Measurements from ENCODE around the gene ARFIP1.

The ARFIP1 gene

DNA sequence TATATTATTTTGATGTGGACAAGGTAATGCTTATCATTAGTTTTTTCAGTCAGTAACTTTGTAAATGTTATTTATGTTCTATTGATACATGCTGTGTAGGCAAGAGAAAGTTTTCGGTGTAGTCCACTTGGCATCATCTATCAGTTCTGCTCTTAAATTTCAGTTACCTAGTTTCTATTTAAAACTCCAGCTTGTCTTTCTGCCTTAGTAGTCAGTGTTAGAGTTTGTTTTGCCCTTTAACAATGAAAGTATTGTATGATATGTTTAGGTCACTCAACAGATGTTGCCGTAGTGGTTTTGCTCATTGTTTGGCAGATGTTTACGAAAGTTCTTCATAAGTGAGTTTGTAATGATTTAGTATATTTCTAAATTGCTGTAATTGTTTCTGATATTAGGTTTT, 121.5 kb downstream of the ARFIP1 start:
- DNase-seq, result no peak

DNA sequence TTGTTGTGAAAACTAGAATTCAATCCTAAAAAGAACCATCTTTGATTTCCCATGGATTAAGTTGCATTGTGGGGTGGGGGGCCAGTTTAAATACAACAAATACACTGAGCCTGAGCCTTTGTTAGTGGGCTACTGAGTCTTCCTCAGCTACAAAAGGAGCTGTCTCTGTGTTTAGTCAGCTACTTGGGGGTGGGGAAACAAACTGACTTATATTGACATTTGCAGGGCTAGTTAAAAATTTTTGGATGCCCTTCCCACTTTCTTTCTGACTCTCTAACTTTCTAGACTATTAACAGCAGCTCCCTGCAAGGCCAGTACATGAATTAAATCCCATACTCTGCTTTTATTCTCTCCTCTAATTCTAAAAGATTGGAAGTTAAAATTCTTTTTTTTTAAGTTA, 123.9 kb downstream of the ARFIP1 start:
- no peak for DNase-seq

DNA sequence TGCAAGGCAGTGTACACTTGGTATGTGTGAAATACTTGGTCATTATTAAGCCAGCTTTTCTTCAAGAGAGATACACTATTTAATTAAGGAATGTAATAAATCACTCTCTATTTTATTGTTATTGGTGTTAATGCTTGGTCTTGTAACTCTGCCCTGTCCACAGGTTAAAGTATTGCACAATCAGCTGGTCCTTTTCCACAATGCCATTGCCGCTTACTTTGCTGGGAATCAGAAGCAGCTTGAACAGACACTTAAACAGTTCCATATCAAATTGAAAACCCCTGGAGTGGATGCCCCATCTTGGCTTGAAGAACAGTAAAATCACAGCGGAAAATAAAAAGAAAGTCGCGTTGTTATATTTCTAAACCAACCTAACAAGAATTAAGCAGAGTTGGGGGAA, 130.1 kb downstream of the ARFIP1 start:
- DNase-seq, result peak; percentile 32

DNA sequence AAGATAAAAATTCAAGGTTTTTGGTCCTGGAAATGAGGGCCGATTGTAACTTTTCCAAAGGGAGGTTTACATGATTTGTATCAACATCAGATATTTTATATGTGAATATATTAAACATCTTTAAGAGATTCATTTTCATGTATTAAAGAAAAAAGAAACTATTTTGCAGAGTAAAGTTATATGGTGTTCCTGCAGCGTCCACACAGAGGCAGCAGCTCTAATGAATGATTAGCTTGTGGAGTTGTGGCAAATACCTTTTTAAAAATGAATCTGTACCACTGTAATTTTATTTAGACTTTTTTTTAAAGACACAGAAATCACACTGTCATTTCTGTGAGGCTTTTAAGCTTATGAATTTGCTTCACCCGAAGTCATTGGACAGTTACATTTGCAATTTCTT, 130.8 kb downstream of the ARFIP1 start:
- DNase-seq, result no peak

DNA sequence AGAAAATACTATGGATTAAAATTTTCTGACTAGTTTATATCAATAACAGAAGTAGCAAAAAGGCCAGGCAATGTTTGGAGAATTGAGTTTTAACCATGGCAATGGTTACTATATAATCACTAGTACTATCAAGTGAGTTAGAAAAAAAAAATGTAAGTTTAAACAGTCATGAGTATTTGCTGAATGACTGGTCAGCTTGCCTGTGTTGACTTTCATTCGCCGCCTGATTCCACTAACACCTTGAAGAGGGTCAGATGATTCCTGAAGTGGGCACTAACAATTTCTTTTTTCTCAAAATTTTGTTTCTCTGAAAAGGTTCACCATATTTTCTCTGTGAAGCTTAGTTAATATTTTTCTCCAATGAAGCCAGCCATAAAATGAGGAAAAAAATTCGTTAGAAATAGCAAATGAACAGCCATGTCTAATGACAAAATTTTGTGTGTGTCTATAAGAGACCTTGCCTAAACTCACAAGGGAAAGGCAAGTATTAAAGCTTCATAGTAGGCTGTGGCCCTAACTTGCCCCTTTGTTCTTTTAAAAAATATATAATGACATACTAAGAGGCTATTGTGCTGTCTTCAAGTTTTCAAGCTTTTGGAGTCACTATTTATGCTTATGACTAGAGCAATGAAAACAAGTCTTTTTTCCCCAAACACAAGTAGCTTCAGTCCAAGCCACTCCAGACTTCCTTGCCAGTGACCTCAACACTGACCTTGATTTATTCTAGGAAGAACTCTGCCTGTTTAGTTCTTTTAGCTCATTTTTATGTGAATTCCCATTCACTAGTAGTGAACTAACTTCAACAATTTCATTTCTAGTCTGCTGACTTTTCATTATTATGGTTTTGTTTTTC, 138.0 kb downstream of the ARFIP1 start:
- no peak for DNase-seq

DNA sequence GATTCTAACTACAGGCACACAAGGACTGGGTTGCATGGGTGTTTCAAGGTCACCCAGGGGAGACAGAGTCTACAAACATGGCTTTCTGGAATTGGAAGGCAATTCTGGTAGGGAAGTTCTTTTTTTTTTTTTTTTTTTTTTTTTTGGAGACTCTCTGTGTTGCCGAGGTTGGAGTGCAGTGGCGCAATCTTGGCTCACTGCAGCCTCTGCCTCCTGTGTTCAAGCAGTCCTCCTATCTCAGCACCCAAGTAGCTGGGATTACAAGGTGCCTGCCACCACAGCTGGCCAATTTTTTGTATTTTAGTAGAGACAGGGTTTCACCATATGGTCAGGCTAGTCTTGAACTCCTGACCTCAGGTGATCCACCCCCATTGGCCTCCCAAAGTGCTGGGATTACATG, 140.1 kb downstream of the ARFIP1 start:
- DNase-seq, result no peak

DNA sequence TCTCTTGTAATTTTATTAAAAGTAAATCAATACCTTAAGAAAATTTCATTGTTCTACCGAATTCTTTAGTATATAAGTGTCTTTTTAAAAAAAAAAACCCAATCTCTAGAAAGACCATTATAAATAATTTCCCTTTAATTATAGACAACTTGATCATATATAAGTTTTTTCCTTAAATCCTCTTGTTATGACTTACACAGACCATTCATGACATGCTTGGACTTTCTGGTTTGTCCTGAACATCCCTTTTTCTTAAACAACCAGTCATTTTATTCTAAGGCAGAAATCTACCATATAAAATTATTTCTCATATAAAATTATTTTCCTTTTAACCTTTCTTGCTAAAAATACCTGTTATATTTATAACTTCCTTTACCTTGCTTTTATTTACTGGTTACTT, 141.0 kb downstream of the ARFIP1 start:
- peak; percentile 34 for DNase-seq

DNA sequence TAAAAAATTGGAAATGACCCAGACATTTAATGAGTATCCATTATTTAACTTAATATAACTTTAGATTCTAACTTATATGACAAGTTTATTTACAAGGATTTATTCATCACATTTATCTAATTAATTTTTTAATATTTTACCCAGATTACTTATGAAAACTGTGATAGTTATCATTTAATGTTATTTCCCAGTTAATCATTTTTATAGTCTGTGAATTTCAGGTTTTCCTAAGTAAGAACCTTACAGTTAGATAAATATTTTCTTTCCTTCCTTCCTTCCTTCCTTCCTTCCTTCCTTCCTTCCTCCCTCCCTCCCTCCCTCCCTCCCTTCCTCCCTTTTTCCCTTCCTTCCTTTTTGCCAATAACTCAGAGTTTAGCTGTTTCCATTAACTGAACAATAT, 141.5 kb downstream of the ARFIP1 start:
- no peak for DNase-seq

DNA sequence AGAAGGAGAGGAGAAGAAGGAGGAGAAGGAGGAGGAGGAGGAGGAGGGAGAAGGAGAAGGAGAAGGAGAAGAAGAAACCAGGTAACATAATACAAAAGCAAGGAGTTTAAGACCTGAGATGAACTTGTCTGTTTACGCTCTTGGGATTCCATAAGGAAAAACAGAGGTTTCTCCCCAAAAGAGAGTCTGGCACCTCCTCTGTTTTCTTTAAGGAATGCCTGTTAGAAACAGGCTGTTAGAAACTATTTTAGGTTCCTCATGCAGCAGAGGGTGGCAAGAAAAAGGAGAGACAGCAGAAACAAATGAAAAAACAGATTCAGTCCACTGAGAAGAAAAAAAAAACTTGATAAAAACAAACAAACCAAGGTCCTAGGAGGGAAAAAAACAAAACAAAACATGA, 146.1 kb downstream of the ARFIP1 start:
- no peak for DNase-seq

DNA sequence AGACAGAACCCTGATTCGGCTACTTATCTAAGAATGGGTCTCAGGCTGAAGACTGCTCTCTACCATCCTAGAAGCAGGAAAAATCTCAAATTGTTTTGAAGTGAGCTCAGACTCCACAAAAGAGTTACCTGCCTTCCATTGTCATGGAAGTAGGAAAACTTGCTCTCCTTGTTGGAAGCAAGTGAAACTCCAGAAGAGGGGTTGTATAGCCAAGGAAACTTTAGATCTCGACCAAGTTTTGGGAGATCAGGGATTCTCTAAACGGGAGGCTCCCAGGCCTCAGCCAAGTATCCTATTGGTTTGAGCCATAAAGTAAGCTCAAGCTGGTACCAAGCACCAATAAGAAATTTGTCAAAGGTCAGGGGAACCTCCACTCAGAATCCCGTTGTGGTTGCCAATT, 147.2 kb downstream of the ARFIP1 start:
- no peak for DNase-seq

DNA sequence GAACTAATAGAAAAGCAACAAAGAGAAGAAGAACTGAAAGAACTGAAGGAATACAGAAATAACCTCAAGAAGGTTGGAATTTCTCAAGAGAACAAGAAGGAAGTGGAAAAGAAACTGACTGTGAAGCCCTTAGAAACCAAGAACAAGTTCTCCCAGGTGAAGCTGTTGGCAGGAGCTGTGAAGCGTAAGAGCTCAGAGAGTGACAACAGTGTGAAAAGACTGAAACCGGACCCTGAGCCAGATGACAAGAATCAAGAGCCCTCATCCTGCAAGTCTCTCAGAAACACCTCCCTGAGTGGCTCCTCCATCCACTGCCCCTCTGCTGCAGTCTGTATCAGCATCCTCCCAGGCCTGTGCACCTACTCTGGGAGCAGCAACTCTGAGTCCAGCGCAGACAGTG, 148.0 kb downstream of the ARFIP1 start:
- DNase-seq, result no peak

DNA sequence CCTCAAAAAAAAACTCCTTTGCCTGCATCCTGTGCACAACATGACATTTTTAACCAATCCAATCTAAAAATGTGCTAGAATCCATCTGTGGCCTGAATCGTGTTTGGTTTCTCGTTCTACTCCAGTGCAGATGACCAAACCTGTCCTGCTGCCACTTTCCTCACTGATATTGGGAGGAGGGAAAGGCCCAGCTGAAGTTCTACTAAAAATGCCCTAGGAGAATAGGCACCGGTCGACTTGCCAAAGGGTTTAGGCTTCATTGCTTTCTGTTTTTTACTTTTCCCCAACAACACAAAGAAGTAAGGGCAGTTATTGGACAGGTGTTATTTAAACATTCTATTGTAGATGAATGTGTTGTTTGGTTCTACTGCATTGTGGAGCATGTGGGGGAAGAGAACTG, 148.5 kb downstream of the ARFIP1 start:
- no peak for DNase-seq

DNA sequence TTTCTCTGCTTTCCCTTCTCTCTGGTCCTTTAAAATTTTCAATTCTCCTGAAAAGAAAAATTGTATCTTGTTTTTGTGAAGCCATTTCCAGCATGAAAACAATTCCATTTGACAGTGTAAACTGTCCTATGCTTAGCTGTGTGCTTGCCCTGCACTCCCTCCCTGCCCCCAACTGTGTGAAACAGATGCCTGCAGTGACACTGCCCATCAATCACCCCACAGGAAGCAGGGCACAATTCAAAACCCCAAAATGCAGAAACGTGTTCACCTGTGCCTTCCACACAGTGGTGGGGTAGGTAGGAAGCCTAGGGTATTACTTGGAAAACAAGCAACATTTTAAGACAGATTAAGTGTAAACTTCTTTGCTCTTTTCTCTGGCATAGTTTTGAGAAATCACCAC, 150.1 kb downstream of the ARFIP1 start:
- peak; percentile 65 for DNase-seq

DNA sequence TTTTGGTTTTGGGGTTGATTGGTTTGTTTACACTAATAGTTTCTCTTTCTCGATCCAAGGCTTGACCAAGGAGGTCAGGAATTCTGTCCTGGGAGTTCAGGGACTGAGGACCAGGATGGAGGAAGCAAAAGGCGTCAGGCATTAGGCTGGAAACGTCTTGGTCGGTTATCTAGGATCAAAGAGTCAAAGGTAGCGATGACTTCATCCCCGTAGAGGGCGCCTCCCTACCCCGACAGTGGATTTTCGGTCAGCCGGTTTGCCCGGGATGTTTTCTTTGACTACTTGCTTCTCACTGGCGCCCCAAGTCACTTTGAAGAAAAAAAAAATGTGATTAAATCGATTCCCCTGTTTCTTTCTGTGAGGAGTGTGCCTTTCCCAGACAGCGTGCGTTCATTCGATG, 155.4 kb downstream of the ARFIP1 start:
- DNase-seq, result no peak

DNA sequence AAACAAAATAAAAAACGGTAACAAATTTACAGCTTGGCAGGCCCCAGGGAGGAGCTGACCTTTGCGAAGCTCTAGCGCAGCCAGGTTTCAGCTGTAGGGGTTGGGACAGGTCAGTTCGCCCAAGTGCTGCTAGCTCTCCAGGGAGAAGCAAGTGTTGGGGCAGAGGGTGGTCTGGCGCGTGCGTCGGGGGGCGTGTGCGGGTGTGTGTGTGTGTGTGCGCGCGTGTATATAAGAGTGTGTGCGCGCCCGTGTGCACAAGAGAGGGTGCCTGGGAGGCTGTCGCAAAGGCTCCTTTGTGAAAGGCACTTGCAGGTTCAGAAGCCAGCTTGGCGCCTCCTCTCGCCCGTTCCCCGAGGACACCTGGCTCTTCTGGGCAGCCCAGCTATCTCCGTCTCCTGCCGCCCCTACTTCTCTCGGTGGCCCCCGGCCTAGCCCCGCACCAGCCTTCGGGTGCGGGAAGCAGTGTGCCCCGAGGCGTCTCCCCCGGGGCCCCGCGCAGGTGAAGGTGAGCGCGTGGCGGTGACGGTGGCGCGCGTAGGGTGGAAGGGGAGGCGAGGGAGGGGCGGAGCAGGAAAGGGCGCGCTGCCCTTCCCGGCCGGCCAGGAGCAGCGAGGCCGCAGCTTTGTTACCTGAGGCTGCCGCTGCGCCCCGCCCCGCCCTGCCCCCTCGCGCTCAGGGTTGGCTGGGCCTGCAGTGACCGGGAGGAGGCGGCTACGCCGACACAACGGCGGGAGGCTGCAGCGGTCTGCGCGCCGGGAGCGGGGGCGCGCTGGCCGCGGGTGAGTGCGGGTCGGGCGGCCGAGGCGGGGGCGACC, 156.1 kb downstream of the ARFIP1 start, which contains the start of gene FHDC1:
Gene FHDC1 (plus strand): TSS at position 693 of the 815 bp plus-strand sequence. CDS start 6,735 bp downstream, outside the sequence.
- DNase-seq, result peak; percentile 87

DNA sequence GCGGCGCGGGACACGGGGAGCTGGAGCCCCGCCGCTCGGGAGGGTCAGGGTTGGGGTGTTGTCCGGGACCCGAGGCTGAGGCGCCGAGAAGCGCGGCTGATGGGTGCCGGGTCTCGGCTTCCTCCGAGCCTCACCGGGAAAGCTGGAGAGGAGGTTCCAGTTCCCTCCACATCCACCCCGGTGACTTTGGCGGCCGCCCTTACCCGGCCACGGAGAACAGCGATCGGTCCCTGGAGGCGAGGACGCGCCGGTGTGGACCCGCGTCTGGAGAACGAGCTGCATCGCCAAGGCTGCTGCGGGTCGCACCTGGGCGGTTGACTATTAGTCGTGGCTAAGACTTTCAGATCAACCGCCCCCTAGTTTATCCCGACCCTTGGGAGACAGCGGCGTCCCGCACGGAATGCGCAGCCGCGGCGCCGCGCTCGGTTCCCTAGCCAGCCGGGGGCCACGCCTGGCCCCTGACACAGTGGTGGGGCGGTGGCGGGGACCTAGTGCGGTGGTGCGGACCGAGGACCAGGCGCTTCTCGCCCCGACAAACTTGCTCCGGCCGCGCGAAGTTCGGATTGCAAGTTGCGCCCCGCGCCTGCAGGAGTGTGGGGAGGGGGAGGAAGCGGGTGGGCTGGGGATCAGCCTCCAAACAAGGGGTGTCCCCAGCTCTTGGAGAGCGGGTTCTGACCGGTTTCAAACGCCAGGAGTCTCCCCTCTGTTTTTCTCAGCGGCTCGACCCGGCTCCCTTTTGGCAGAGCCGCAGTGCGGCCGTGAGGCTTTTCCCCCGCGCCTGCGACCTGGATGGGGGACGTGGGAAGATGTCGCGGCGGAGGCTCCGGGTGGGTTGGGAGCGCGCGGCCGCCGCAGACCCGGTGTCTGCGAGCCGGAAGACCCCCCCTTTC, 156.9 kb downstream of the ARFIP1 start:
- peak; percentile 70 for DNase-seq

DNA sequence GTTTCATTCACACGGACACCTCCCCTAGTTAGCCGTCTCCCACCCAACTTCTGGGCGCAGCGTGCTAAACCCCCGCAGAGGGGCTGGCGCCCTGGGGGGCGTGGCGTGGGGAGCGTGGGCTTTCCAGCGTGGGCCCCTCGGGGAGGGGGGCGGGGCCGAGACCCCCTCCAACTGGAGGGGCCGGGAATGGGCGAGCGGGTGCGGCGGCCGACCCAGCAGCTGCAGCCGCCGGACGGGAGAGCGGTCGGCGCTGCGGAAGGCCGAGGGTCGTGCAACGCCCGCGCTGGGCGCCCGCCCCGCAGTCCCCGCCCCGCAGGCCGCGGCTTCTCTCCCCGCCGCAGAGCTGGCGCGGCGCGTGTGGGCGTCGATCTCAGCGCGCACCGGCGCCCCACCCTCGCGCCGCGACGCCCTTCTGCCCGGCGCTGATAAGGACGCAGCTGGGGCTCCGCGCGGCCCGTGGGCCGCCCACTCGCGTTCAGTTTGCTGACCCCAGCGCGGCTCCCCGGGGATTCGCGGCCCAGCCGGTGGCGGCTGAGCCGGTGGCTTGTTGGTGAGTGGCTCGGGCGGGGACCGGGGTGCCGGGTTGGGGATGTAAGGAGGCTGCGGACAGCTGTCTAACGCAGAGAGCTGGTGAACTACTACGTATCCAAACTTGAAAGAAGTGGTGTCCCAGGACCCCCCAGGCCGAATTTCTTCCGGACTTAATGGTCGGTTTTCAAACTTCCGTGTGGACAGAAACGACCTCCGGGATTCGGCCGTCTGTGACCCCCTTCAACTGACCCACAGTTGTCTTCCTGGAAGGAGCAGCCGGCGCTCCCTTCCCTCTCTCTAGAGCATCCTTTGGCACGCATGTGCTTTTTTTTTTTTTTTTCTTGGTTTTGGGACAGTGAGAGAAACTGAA, 157.8 kb downstream of the ARFIP1 start:
- DNase-seq, result peak; percentile 56

DNA sequence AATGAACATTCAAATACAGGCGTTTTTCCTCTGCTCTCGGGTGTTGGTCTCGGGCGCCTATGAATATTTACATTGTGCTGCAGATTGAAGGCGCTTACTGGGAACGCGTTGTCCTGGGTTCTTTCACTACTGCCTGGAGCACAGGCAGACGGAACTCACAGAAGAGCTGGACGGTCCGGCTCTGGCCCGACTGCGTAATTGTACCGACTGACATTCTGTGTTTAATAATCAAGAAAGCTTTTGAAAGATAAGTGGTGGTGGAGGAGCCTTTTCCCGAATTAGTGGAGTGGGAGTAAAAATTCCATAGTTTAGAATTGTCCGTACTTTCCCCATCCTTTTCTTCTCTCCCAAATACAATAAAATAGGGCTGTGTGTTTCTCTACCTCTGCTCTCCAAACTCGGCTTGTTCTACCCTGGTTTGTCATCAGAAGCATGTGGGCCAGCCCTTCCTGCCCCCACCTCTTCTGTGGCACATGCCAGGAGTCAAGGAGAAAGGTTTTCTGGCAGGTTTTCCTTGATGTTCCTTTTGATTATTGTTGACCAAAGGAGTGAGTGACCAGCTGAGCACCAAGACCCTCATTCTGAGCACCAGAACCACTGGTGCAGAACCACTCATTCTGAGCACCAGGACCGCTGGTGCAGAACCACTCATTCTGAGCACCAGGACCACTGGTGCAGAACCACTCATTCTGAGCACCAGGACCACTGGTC, 158.6 kb downstream of the ARFIP1 start:
- DNase-seq, result peak; percentile 48

DNA sequence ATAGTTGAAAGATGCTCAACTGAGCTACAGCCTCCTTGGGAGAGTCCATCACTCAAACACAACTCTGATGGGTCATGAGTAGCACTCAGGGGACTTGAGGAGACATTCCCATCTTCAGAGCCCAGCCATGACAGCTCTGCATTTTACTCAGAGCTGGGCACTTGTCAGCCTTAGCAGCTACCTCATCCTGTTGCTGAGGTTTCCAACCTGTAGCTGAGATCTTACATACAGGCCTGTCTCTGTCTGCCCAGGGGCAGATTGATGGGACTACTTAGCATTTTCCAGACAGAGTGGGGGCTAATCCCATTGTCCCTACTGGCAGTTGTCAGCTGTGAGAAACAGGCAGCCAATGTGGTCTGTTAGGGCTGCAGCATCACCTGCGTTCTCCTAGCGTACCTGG, 159.9 kb downstream of the ARFIP1 start:
- peak; percentile 45 for DNase-seq

DNA sequence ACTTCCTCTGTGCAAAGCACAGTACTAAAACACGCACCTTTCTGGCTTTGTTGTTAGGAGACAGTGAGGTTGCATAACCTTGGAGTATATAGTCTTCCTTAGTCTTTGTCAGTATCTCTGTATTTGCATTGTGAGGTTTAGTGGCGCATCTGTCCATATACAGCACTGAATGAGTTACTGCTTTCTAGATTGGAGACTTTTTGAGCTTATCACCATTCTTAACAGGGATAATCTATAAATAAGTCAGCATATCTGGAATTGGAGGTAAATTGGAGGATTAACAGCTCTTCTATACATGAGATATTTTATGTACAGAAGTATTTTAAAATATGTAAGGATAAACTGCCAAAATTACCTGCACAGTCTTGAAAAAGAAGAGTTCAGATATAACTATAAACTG, 160.7 kb downstream of the ARFIP1 start:
- peak; percentile 8 for DNase-seq

DNA sequence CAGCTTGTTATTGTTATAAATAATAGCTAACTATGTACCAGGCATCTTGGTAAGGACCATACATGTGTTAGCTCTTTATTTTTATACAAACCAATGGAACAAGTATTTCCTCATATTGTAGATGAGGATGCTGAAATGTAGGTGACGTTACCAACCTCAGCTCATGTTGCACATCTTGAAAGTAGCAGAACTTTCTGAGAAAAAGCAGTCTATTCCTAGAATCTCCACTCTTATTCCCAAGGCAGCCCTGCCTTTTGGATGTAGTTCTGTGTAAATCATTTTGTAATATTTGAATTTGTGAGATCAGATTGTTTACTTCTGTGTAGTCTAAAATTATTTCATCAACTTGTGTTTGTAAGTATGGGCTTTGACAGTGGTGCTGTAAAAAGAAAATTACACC, 161.7 kb downstream of the ARFIP1 start:
- DNase-seq, result no peak
